NCI-H510A (cell line): Measurements from ENCODE around the gene CHRNB4.

Experiments
- DNase-seq: peaks from one replicate; lab custom pipeline; 2025; lab: John Stamatoyannopoulos, UW

CHRNB4 gene

DNA sequence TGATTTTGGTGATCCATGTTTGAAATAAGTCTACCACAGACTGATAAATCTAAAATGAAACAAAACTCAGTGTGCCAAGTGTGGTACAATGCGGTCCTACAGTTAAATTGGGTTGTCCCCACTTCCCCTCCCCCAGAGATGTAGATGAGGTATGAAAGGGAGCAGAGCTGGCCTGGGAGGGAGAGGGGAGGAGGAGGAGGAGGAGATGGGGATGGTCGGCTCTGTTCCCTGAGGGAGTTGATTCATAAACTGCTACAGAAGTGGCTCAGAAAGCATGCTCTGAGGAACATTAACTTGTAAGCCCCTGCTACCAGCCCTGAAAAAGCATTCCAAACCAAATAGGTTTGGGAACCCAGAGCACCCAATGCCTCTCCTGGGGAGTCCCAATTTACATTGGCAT is 28.0 kb upstream of the CHRNB4 start:
- no peak for DNase-seq

DNA sequence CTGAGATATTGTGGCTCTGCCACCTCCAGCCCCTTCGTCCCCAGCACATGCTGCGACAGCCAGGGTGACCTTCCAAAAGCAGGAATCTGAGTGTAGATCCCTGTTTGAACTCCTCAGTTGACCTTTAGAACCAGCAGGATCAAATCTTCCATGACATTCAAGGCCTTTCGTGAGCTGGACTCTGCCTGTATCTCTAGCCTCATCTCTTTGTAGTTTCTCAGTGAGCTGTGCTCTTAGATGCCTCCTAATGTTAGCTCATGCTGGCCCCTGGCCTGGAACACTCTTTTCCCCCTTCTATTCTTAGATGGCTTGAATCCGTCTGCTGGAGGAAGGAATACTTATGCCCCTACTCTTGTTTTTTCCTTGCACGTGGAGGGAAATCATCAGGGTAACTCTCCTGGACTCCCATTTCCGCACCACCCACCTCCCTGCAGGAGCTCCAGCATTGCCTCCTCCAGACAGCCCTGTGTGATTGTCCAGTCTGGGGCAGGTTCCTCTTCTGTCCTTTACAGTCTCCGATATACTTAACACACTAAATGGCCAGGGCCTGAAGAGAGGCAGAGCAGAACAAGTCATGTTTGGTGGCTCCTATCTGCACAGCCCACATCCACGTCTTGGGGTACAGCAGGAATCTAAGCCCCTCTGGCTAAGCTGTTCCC is 26.7 kb upstream of the CHRNB4 start:
- no peak for DNase-seq

DNA sequence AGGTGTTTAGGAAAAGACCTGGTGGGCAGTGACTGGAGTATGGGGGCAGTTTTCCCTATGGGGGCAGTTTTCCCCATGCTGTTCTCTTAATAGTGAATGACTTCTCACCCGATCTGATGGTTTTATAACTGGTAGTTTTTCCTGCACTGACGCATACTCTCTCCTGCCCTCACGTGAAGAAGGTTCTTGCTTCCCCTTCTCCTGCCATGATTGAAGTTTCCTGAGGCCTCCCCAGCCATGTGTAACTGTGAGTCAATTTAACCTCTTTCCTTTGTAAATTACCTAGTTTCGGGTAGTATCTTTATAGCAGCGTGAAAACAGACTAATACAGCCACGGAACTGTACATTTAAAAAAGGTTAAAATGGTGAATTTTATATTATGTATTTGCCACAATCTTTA is 25.0 kb upstream of the CHRNB4 start:
- DNase-seq, result no peak

DNA sequence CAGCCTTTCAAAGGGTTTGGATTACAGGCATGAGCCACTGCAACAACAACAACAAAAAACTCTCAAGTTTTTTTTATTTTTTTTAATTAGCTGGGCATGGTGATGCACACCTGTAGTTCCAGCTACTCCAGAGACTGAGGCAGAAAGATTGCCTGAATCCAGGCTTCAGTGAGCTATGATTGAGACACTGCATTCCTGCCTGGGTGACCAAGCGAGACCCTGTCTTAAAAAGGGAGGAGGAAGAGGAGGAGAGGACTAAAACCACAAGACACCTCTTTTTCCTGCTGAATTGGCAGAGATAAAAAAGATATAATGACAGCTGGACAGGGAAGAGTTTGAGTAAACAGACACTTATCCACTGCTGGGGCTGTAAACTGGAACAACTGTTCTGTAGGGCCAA is 22.7 kb upstream of the CHRNB4 start:
- DNase-seq, result no peak

DNA sequence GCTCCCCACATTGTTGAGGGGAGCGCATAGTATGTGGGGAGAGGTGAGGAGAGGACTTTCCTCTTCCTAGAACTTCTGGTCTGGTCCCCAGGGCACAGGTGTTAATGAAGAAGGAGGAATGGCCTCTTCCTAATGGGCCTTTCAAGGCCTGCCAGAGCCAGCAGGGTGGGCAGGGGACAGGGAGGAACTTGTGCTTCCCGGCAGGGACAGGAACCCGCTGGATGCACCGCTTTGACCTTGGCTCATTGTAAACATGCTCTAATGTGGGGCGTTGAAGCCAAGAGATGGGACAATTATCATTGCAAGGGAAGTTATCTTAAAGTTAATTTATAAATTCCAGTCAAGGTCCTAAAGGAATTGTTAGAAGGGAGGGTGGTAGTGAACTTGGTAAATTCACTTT is 21.0 kb upstream of the CHRNB4 start:
- no peak for DNase-seq

DNA sequence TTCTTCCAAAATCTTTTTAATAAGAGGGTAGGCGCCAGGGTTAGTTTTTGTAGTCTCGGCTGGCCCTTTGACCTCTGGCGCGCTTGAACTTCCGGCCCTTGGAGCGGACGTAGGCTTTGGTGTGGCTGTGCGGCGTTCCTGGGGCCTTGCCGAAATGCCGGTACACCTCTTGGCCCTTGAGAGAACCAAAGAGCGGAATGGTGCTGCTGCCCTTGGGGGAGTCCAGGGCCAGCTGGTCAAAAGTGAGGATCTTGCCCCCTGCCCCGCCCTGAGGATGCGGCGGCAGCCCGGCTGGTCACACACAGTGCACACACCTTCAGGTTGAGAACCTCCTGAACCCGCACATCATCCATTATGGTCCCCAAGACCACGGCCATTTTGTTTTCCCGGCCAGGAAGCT is 20.0 kb upstream of the CHRNB4 start:
- no peak for DNase-seq

DNA sequence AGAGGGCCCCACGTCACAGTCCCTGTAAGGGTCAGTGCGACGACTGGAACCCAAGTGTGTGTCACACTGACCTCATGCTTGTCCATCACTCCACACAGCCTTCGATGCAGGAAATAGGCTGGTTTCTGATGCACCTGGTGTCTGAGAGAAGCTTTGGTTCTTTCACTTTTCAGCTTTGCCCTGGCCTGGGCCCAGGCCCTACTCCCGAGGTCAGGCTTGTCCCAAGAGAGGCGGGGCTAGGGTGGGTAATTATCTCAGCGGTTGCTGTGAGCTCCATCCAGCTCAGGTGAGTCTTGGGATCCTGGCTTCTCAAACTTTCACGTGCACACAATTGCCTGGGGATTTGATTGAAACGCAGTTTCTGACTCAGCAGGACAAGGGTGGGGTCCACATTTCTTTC is 19.6 kb upstream of the CHRNB4 start:
- no peak for DNase-seq

DNA sequence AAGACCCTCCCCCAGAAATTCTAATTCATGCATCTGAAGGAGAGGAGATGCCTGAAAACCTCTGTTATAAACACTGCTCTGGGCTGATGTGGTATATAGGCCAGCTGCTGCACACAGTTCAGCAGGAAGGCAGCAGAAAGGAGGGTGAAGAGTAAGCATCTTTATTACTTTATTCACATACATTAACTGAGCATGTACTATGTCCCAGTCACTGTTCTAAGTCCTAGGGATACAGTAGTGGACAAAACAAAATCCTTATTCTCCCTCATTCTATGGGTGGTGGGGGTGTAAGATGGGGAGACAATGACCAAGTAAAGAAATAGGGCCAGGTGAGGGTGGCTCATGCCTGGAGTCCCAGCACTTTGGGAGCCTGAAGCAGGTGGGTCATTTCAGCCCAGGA is 17.8 kb upstream of the CHRNB4 start:
- no peak for DNase-seq

DNA sequence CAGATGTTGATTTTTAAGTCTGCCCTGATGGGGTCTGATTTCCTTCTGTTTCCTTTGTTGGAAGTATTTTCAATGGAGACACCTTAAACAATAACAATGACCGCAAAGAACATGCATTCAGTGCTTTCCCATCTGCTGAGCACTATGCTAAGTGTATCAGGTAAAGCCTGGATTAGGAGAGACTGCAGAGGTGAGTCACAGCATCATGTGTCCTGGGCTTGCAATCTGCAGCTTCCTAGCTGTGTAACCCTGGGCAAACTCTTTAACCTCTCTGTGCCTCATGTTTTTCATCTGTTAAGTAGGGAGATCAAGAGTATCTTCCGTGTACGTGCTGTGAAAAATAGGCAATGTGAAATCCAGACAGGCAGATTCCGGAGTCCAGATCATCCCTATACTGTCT is 13.3 kb upstream of the CHRNB4 start:
- DNase-seq, result no peak

DNA sequence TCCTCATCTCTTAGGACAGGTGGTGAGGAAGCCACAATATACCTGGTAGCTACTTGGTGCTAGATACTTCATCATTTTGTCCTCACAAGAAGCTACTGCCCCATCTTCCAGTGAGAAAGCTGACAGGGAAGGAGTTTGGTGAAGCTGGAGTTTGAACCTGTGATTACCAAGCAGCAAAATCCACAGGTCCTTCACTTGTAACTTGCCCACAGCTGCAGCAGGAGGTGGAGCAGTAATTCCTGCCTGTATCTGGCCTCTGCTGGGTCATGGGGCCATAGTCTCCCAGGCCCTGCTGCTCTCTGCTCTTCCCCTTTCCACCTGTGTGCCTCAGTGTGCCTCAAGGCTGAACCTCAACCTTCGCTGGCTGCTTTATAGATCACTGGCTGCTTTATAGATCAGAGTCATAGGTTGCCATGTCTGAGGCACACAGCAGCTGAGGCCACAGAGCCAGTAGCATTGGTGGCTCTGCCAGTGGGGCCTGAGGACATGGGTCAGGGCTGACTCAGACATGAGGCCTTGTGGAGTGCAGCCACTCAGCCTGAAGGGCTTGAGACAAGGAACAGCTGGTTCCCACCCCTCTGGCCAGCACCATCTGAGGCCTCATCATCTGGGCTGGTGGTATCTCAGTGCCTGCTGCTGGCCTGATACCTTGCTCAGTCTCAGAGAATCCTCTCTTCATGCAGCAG is 11.1 kb upstream of the CHRNB4 start:
- no peak for DNase-seq

DNA sequence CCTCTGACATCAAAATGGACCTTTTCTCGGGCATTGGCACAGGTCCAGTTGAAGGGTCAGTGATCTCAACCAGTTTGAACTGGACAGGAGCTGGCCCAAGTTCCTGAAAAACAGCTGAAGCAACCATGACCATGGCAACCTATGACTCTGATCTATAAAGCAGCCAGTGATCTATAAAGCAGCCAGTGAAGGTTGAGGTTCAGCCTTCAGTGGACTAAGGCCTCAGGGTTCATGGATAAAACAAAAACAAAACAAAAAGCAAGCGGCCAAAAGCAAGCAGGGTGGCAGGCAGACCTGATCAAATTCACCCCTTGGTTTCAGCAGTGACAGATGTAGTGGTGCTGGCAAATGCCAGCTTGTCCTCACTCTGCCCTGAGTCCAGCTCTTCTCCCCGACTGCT is 10.0 kb upstream of the CHRNB4 start:
- no peak for DNase-seq

DNA sequence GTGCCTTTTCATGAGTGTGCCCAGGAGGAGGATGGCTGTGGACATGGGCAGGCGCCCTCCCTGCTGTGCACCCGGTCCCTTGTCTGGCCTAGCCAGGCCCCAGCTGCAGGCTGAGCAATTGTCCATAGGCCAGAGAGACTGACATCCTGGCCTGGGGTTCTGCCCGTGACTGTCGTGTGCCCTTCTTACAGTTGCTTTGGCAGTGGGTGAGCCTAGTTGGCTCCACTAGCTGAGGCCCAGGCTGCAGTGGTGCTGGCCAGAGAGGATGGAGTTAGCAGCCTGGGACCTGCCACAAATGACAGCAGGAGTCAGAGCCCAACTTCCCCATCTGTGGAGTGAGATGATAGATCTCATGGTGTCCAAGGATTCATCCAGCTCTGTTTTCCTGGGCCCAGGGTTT is 9.0 kb upstream of the CHRNB4 start:
- DNase-seq, result no peak

DNA sequence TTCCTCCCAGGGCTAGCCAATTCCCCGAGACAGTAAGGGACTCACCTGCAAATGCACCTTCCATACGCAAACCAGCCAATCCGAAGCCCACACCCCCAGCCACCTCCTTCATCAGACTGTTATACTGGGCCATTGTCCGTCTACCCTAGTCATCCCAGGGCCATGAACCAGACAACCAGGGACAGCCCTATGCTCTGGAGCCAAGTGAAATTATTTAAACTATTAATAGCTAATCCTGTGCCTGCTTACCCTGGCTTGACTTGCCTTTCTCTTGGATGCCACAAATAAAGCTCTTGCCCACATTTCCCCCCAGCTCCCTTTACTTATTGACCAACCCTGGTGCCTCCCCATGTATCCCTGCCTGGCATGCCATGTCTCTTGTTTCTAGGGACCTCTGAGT is 4.0 kb upstream of the CHRNB4 start:
- no peak for DNase-seq

DNA sequence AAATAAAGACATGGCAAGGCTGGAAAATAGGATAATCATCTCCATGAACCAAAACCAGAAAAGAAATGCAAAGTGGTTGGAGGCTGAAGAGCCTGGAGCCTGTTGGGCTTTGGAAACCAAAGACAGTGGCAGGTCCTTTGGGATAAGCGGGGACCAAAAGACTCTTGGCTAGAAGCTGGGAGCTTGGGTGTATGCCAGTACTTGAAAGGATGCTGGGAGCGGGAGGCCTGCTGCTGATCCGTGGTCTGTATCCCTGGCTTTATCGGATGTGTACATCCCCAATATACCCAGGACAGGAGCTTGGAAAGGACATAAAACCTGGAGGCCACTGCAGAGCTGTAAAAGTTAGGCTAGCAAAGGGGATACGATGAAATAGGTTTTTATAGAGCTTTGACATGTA is 1.3 kb upstream of the CHRNB4 start:
- no peak for DNase-seq

DNA sequence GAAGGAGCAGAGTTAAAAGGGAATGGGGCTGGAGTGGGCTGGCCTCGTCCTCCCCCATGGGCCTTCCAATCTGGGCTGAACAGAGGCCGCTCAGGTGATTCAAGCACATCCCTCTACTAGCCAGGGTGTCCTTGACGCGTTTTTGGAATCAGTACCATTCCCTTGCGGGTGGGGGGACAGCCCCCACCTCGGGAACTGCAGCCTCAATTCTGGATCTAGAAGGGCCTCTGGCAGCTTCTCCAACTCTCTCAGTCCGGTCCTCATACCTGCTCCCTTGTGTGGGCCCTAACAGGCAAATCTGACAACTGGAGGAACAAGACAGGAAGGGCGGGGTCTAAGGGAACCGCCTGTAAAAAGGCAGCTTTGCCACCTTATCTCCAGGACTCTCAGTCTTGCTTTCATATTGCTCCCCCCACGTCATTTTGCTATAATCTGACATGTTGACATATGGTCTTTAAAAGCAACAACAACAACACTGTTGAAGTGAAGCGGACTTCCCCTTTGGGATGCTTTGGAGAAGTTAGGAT is 802 bp upstream of the CHRNB4 start:
- no peak for DNase-seq

DNA sequence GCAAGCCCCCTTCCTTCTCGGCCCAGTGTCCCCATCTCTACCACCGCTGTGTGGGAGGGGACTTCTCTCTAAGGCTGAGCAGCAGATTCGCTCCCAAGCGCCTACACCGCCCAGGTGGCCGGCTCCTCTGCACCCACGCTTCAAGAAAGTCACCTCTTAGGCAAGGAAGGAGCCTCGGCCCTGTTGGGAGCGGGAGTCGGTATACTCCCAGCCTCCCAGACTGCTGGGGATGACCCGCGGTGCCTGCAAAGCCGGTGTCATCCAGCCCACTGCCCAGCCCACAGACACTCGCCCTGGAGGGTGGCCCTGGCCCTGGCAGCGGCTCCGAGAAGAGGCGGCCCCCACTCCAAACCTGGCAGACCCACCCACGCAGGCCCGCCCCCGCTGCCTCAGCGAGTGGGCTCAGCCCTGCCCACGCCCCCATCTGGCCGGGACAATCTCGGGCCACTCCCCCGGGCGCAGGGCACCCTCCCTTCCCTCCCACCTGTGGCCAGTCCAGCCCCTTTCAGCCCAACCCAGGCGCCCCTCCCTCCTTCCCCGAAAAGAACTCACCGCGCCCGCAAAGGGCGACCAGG is 396 bp downstream of the CHRNB4 start:
- no peak for DNase-seq

DNA sequence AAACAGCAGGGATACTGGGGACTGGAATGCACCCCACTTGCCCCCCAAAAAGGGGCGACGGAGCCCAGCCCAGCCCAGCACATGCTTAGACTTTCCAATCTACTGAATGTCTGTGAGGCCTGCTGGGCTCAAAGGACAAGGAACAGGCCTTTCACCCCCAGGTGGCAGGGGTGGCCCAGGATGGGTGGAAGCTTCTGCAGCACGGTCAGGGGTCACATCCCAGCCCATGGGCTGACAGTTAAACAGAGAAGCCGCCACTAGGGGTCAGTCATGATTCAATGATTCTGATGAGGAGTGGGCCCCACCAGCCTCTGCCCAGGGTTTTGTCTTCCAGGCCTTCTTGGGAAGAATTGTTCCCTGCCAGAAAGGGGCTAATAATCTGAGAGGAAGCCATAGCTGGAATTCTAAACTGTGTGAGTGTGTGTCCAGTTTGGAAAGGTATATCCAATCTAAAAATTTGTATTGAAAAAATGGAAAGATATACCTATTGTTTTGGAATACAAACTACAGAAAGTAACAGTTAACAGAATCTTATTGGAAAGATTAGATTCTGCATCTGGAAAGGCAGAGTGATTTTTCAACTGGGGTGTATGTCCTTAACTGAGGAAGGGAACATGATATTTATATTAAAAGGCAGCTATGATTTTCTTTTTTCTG is 2.2 kb downstream of the CHRNB4 start:
- DNase-seq, result no peak

DNA sequence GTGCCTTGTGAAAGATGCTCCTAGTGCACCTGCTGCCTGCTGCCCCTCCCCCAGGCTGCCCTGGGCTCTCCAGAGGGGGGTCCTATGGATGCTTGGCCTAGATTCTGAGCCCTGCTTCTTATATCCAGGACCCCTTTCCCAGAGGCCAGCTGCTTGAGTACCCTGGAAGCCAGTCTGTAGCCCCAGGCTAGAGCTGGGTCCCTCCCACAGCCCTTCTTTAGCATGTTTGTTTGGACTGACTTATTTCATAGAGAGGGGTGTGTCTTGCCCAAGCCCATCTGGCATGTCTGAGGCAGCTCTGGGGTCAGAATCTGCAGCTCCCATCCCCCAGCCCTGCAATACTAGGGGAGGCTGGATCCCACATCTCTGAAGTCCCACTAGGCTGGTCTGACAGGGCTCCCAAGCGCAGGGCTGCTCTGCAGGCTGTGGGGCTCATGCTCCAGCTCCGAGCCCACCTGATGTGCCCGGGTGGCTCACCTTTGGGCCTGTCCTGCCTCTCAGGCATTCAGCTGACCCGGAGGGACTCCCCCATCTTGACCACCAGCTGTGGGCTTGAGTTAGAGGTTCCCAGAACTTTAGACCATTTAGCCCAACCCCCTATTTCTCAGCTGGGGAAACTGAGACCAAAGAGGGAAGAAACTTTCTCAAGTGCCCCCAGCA is 3.1 kb downstream of the CHRNB4 start:
- no peak for DNase-seq

DNA sequence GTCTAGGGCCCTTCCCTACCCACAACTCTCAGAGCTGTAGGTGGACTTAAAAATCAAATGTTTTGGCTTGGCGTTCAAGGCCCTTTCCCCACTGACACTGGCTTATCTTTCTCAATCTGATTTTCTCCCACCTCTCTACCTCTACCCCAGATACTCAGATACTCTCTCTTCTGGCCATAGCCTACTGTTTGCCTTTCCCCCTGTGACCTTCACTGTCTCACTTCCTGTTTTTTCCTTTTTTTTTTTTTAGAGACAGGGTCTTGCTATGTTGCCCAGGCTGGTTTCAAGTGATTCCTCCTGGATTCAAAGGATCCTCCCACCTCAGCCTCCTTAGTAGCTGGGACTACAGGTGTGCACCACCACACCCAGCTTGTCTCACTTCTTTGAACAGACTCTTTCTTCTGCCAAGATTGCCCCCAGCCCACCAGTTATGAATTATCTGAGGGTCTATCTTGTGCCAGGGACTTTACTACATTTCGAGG is 4.6 kb downstream of the CHRNB4 start:
- DNase-seq, result no peak

DNA sequence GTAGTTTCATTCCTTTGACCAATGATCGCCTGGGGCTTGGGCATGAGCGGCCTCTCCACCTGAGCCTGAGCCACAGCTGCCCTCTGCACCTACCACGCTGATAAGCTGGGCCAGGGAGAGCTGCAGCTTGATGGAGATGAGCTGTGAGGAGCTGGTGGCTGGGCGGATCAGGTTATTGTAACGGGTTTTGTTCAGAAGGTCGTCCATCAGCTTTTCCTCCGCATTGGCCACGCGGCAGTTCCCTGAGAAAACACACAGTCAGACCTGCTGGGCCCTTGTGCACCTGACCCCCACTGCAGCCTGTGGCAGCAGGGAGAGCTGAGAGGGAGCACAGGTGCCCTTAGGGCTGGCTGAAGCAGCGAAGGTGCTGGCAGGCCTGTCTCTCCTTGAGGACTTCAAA is 5.7 kb downstream of the CHRNB4 start:
- DNase-seq, result no peak

DNA sequence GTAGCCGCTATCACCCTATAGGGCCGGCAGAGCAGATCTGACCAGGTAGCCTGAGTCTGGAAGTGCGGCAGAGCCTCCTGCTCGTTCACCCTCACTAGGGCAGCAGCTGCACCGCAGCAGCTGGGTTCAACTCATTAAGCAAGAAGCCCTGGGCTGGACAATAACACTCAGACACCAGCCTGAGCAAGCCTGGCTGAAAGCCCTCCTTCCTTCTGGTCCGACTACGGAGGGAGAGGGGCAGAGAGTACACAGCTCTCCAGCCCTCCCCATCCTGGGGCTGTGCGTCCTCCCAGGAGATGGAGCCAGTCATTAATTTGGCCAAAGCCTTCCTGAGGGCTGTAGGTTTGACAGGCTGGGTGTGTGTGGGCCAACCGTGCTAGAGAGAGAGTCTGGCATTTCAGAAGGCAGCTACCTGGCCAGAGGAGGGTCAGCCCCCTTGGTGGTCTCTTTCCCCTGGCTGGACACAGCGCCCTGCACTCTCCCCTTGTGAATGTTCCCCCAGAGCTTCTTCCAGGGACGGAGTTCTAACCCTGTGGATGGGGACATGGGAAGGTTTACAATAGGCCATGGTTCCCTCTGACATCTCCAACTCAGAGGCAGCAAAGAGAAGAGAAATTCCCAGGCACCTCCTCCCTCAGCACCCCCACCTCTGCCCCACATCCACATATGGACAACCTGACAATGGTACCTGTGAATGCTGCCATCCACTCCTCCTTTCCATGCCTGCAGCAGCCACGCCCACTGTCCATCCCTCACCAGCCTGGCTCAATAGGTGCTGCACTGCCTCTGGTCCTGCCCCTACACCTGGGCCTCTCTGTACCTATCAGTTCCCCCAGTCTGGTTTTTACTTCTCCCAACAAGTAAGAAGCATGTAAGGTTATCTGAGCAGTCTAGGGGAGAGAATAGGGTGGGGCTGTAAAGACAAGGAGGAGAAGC is 6.5 kb downstream of the CHRNB4 start:
- DNase-seq, result no peak
